Glomerular visceral epithelial cell (primary cell): Measurements from ENCODE around the gene VAC14.

ENCODE experiments used
- DNase-seq: peaks from one replicate; pipeline ENCODE4 v3.0.0-alpha.2; 2016; ENCODE audit errors: extremely low spot score

The VAC14 gene

GRCh38 chr16:70692873-70693671, 107.9 kb downstream of the VAC14 start:
- no peak for DNase-seq

- DNase-seq: no peak
Observed at GRCh38 chr16:70692130-70692872, 108.7 kb downstream of the VAC14 start.

DNA sequence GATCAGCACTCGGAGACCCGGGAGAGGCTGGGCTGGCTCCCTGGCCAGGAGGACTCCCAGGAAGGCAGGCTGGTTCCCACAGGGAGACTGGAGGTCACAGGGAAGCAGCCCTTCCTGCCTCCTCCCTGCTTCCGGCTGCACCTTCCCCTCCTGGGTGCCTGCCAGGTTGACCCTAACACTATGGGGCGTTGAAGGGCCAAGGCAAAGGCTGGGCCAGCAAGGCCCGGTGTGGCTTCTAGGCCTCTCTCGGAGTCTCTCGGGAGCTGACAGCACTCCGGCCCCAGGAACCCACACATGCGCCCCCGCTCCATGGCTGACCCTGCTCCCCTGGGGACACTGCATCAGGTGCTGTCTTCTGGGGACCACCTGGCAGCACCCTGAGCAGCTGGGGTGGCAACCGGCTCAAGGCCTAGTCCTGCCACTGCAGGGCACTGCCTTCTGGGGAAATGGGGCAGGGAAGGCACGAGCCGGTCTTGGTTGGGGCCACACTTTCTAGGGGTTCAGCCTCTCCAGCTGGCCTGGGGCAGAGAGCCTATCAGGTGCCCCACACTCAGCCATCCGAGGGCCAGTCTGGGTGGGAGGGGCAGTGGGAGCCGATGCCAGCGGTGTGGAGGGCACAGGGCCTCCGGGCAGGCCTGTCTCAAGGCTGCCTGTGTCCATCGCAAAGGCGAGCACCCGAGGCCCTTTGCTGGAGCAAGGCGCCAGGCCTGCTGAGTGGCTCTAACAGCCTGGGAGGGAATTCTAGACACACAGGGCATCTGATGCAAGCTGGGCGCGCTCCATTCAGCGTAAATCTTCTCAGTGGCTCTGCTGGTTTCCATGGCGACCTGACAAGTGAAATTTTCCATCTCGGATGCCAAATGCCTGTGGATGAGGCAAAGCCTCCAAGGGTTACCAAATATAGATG, 109.5 kb downstream of the VAC14 start:
- DNase-seq: no peak

- DNase-seq: no peak
Observed at GRCh38 chr16:70689970-70690891, 110.7 kb downstream of the VAC14 start.

- no peak for DNase-seq
Observed at GRCh38 chr16:70689035-70689969, 111.7 kb downstream of the VAC14 start.

DNA sequence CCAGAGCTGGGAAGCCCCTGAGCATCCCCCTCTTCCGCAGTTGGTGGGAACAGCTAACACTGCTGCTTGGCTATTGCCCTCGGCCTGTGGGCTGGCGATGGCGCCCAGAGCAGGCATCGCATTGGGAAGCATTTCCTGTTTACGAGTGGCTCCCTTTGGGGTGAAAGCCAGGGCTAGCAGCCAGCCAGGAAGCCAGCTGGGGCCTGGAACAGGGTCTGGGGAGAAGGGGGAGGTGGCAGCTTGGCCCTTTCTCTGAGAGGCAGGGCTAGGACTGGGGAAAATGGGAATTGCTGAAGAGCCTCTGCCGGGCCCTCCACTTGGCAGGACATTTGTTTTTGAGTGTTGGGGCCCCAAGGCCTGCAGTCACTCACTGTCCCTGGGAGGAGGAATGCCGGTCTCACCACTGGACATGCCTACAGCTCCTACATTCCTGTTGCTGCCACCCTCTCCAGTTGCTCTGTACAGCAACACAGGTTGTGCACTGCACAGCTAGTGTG, 112.7 kb downstream of the VAC14 start:
- no peak for DNase-seq

GRCh38 chr16:70687671-70688245, 113.2 kb downstream of the VAC14 start:
- DNase-seq: no peak

- no peak for DNase-seq
Observed at GRCh38 chr16:70687102-70687511, 113.9 kb downstream of the VAC14 start.

DNA sequence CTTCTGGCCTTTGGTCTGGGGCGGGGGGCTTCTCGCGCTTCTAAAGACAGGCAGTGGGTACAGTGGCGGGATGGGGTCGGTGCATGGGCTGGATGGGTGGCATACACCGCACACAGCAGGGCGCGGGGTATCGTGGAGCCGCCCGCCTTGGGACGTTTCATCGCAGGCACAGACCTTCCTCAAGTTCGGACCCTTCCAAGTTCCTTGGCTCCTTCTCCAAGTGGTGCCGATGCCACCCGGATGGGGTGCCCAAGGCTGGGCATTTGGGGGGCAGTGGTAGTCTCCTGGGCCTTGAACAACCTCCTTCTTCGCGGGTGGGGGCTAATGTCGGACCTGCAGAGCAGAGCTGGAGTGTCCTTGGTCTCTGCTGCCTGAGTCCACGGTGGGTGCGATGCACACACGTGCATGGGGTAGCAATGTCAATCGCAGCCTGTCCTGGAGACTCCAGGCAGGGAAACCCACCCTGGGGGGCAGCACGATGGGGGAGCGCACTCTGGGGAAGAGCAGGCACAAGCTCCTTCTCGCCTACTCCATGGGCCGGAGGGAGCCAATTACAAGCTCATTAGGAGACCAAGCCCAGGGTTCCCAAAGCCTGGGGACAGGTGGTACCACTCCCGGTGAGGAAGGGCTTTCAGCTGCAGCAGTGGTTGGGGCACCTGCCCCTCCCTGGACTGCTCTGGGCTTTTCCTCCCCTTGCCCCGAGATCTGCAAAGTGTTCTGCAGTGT, 114.4 kb downstream of the VAC14 start:
- no peak for DNase-seq

- DNase-seq: peak; percentile 74
Observed at GRCh38 chr16:70685938-70686375, 115.0 kb downstream of the VAC14 start, which contains the start of gene MTSS2. TSS of gene MTSS2 (minus strand) at chr16:70686053. CDS start at chr16:70685791, 262 bp downstream.

DNA sequence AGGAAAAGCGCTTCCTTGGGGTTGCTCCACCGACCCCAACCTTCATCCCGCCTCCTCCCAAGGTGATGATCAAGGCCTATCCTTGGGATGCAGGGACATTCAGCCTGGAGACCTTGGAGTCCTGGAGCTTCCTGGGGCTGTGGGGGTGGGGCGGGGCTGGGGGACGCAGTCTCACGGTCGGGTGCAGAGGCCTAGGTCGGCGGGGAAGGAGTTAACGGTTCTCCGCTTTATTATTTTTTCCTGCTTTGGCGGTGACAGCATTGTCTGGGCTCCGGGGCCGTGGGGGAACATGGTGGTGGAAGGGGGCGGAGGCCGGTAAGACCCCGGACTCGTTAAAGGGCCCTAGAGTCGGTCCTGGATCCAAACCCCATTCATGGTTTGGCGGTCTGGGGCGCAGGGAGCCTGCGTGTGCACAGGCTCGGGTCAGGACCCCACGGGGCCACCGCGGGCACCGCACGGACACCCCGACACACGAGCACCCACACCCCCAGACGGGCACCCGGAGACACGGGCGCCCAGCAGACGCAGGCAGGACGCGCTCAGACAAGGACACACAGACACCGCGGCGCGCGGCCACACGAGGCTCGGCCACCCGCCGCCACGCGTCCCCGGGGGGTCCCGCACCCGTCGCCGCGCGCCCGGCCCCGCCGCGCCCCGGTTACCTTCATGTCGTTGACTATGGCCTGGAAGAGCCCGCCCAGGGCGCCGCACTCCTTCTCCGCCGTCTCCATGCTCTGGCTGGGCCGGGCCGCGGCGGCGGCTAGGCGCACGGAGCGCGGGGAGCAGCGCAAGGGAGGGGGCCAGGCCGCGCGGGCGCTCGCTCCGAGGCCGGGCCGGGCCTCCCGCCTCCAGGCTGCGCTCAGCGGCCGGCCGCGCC, 115.7 kb downstream of the VAC14 start:
- DNase-seq: peak; percentile 17

DNA sequence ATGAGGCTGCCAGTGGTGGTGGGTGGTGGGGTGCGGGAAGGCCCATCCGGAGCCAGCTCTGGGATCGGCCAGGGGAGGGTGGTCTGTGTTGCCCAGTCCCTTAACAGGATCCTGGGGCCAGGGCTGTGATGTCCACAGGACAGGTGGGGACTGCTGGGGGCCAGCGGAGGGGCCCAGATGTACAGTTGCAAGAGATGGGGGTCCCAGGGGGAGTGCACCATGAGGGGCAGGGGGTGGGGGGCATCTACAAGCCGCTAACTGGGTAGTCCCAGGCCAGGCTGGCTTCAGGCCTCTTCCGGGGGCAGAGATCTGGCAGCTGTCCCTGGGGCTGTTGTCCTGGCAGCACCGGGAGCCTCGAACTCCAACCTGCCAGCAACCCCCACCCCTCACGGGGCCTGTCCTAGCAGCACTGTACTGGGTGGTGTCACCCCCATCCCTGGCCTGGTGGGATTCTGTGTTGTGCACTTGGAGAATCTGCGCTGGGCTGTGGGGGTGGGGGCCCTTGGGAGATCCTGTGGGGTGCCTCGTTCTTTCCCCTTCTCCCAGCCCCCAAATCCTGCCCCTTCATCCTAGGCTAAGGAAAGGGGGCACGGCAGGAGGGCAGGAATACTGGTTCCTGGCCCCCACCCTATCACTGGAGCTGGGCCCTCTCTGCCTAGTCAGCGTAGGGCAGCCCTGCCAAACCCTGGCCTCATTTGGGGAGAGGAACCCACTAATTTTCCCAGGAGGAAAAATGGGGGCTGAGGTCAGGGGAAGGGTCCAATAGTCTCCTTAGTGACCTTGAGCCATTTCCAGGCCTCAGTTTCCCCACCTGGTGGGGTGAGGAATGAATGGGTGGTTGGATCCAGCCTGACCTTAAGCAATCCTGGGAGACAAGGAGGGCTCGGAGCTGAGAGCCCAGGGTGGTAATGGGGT, 116.6 kb downstream of the VAC14 start:
- DNase-seq: no peak

DNA sequence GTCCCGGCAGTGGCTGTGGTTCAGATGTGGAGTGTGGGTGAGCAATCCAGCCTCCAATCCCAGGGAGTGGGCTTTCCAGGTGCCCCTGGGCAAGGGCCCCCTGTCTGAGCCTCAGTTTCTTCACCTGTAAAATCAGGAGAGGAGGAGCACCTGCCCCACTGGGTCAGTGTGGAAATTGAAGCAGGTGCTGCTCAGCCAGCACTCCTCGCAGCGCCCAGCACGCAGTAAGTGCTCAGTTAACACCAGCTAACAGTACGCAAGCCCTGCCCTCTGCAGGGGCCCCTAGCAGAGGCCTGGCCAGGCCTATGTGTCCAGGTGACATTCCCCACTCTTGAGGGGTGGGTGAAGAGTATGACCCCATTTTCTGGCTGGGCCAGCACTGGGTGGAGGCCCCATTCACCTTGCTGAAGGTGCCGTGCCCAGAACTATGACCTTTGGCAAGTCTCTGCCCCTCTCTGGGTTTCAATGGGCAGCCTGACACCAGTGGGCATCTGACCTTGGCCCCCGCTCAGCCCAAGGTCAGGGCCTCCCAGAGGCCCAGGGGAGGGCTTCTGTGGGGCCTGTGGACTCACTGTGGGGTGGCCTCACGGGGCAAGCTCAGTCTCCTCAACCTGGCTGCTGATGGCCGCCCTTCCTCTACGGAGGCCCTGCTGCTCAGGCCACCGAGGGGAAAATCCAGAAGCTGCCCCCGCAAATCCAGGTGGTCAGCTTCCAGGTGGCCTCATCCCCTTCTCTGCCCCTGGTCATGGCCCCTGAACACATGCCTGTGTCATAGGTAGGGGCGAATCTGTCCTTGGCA, 117.6 kb downstream of the VAC14 start:
- no peak for DNase-seq

- no peak for DNase-seq
Observed at GRCh38 chr16:70682239-70683145, 118.5 kb downstream of the VAC14 start.
